Measurements from ENCODE around the gene SS18L1. TPM values are rescaled to one million over a fixed set of nuclear protein-coding genes. Genes with fewer than 3 reads are reported as not detected.

SS18L1 gene
- total RNA-seq, 1 experiment from 2014 or later = 17.9 TPM

GRCh38 chr20:62230696-62231095 is 87.1 kb downstream of the SS18L1 start:
- H3K27me3 ChIP-seq (ENCODE audit: low read length) = no peaks in the 10 kb centered on the region
- no peaks in the 10 kb centered on the region for H4K20me1 ChIP-seq (ENCODE audit: low read length)
- BruUV-seq (replicated peaks) = no TSS peak
- DNase-seq (no peak), ATAC-seq (no peak)
- no peaks in the 10 kb centered on the region for H3K79me2 ChIP-seq (ENCODE audit: low read length)
- no peak overlapping the region for H2AFZ ChIP-seq (ENCODE audit: low read length)
- no peak overlapping the region for H3K4me3 ChIP-seq (ENCODE audit: low read length)
- TF ChIP-seq EZH2 (IDR thresholded peaks at IDR 0.05; ENCODE audit: low read length, unreplicated experiment) = no peak
- TF ChIP-seq EZH2phosphoT487 (IDR thresholded peaks at IDR 0.05; ENCODE audit: borderline replicate concordance, low read length) = no peak
- no peak for TF ChIP-seq CTCF (conservative IDR thresholded peaks at IDR 0.05; ENCODE audit: low read depth, low read length)
- H3K9me2 ChIP-seq (replicated peaks; ENCODE audit: low read length) = no peaks in the 10 kb centered on the region
- H3K4me2 ChIP-seq (ENCODE audit: low read length) = no peak overlapping the region
- no peaks in the 10 kb centered on the region for H3K9me3 ChIP-seq (ENCODE audit: low read length)
- CTCF ChIA-PET = no interaction called here
- no peak overlapping the region for H3K9ac ChIP-seq (ENCODE audit: low read length)
- intact Hi-C loops (cut with micrococcal nuclease) = no loop called here
- POLR2A ChIA-PET (ENCODE audit: unreplicated experiment) = no interaction called here
- H3K36me3 ChIP-seq (ENCODE audit: low read depth, low read length) = no peaks in the 10 kb centered on the region
- H3K4me1 ChIP-seq (ENCODE audit: insufficient read depth, low read length) = peaks cover 6% of the 10 kb centered on the region; the same call in 1 of the 2 replicates
- no peak overlapping the region for H3K27ac ChIP-seq (ENCODE audit: low read length)
- H3F3A ChIP-seq (ENCODE audit: low read length, unreplicated experiment) = no peaks in the 10 kb centered on the region

- ATAC-seq (no peak), DNase-seq (no peak)
- POLR2A ChIA-PET (ENCODE audit: unreplicated experiment) = no interaction called here
- no peak overlapping the region for H2AFZ ChIP-seq (ENCODE audit: low read length)
- H3K27ac ChIP-seq (ENCODE audit: low read length) = no peak overlapping the region
- H3K27me3 ChIP-seq (ENCODE audit: low read length) = no peaks in the 10 kb centered on the region
- no TSS peak for BruUV-seq (replicated peaks)
- no peak overlapping the region for H3K9ac ChIP-seq (ENCODE audit: low read length)
- no peaks in the 10 kb centered on the region for H3K36me3 ChIP-seq (ENCODE audit: low read depth, low read length)
- H3K4me2 ChIP-seq (ENCODE audit: low read length) = no peak overlapping the region
- H3K9me2 ChIP-seq (replicated peaks; ENCODE audit: low read length) = no peaks in the 10 kb centered on the region
- no peaks in the 10 kb centered on the region for H4K20me1 ChIP-seq (ENCODE audit: low read length)
- no peaks in the 10 kb centered on the region for H3F3A ChIP-seq (ENCODE audit: low read length, unreplicated experiment)
- intact Hi-C loops (cut with micrococcal nuclease) = no loop called here
- H3K4me3 ChIP-seq (ENCODE audit: low read length) = no peak overlapping the region
- CTCF ChIA-PET = no interaction called here
- H3K9me3 ChIP-seq (ENCODE audit: low read length) = no peaks in the 10 kb centered on the region
- TF ChIP-seq CTCF (conservative IDR thresholded peaks at IDR 0.05; ENCODE audit: low read depth, low read length) = no peak
- no peak for TF ChIP-seq EZH2 (IDR thresholded peaks at IDR 0.05; ENCODE audit: low read length, unreplicated experiment)
- TF ChIP-seq EZH2phosphoT487 (IDR thresholded peaks at IDR 0.05; ENCODE audit: borderline replicate concordance, low read length) = no peak
- peaks cover 6% of the 10 kb centered on the region; the same call in 1 of the 2 replicates for H3K4me1 ChIP-seq (ENCODE audit: insufficient read depth, low read length)
- no peaks in the 10 kb centered on the region for H3K79me2 ChIP-seq (ENCODE audit: low read length)
These were observed 87.7 kb downstream of the SS18L1 start for GRCh38 chr20:62231292-62231691.

Other genes starting within 250 kb of the SS18L1 start
- 9.6 and 15.1 TPM in 2 replicates for gene TAF4, start 77.9 kb upstream of the SS18L1 start, total RNA-seq (2014; rRNA removed)
- gene LSM14B, start 21.3 kb upstream of the SS18L1 start, total RNA-seq (2014; rRNA removed) = 50.1 and 51.8 TPM in 2 replicates
- gene PSMA7, start 375 bp upstream of the SS18L1 start, total RNA-seq (2014; rRNA removed) = 751 and 808 TPM in 2 replicates
- 33.9 and 40.5 TPM in 2 replicates for gene MTG2, start 39.3 kb downstream of the SS18L1 start, total RNA-seq (2014; rRNA removed)
- not detected in 2 replicates for gene HRH3, start 76.5 kb downstream of the SS18L1 start, total RNA-seq (2014; rRNA removed)
- gene OSBPL2, start 94.8 kb downstream of the SS18L1 start, total RNA-seq (2014; rRNA removed) = 32.5 and 39.7 TPM in 2 replicates
- gene ADRM1, start 159.2 kb downstream of the SS18L1 start, total RNA-seq (2014; rRNA removed) = 374 and 487 TPM in 2 replicates
- gene LAMA5, start 223.5 kb downstream of the SS18L1 start, total RNA-seq (2014; rRNA removed) = 196 and 308 TPM in 2 replicates
- gene RPS21, start 243.3 kb downstream of the SS18L1 start, total RNA-seq (2014; rRNA removed) = 1,250 and 1,945 TPM in 2 replicates